Astrocyte of the cerebellum (primary cell): Measurements from ENCODE around the gene RICTOR.
A peak's percentile ranks its signal among the peaks of the same experiment; 100 is the strongest.

Experiments
- DNase-seq: peaks from one replicate; pipeline ENCODE4 v3.0.0-alpha.2; 2011; ENCODE audit warnings: low read depth
- H3K4me3 ChIP-seq: 2 replicates; pipeline ENCODE4 v1.5.1; 2011; ENCODE audit warnings: mild to moderate bottlenecking, low read depth, low read length, moderate library complexity
- in situ Hi-C: cut with HindIII; loops from 2 replicates; pipeline ENCODE4 v1.10.0; 2017; ENCODE audit warnings: low sequenced_read_pairs
- TF ChIP-seq, protein P1 (sequence below): IDR thresholded peaks from 2 replicates; pipeline ENCODE4 v1.5.1; 2012; ENCODE audit warnings: low read length, low read depth, moderate library complexity, mild to moderate bottlenecking; ENCODE audit errors: missing control alignments

Gene RICTOR

GRCh38 chr5:39076101-39076756, 2.0 kb upstream of the RICTOR start:
- TF ChIP-seq, protein P1, sequence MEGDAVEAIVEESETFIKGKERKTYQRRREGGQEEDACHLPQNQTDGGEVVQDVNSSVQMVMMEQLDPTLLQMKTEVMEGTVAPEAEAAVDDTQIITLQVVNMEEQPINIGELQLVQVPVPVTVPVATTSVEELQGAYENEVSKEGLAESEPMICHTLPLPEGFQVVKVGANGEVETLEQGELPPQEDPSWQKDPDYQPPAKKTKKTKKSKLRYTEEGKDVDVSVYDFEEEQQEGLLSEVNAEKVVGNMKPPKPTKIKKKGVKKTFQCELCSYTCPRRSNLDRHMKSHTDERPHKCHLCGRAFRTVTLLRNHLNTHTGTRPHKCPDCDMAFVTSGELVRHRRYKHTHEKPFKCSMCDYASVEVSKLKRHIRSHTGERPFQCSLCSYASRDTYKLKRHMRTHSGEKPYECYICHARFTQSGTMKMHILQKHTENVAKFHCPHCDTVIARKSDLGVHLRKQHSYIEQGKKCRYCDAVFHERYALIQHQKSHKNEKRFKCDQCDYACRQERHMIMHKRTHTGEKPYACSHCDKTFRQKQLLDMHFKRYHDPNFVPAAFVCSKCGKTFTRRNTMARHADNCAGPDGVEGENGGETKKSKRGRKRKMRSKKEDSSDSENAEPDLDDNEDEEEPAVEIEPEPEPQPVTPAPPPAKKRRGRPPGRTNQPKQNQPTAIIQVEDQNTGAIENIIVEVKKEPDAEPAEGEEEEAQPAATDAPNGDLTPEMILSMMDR: no peak
- no peak overlapping the region for H3K4me3 ChIP-seq
- in situ Hi-C loops: no loop called here
- no peak for DNase-seq

DNA sequence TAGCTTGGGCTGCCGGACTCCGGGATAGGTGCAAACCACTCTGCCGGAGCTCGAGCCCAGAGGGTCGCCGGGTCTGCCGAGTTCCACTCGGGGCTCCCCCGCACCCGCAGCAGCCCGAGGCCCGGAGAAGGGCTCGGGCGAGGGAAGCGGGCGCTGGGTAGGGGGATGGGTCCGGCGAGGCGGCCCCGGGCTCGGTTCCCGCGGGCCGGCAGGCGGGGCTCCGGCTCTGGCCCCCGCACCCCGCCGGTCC, 507 bp downstream of the RICTOR start:
- DNase-seq: no peak
- peak overlapping the region; percentile 88 for H3K4me3 ChIP-seq
- in situ Hi-C loops: no loop called here
- TF ChIP-seq, protein P1: no peak

- in situ Hi-C loops: no loop called here
- H3K4me3 ChIP-seq: peak overlapping the region; percentile 88
- peak; percentile 11 for DNase-seq
- TF ChIP-seq, protein P1: no peak
These were observed 1.1 kb downstream of the RICTOR start for GRCh38 chr5:39072925-39073766.

DNA sequence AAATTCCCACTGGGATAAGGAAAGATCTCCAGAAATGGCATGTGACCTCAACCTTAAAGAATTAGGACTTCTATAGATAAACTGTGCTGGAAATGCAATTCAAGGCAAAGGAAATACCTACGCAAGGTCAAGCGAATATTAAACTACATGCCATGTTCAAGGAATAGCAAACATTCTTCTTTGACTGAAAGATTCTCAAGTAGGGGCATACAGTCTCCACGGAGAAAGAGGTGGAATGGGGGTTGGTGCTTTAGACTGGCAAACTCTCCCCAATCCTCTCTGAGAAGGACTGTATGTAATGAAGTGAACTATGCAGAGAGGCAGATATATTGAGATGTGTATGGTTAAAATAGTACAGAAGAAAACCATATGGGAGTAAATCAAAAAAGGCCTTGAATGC, 6.1 kb downstream of the RICTOR start:
- TF ChIP-seq, protein P1: no peak
- no peak overlapping the region for H3K4me3 ChIP-seq
- DNase-seq: no peak
- in situ Hi-C loops: no loop called here

GRCh38 chr5:39064450-39064849, 9.7 kb downstream of the RICTOR start:
- H3K4me3 ChIP-seq: no peak overlapping the region
- no peak for DNase-seq
- in situ Hi-C loops: no loop called here
- TF ChIP-seq, protein P1: no peak

DNA sequence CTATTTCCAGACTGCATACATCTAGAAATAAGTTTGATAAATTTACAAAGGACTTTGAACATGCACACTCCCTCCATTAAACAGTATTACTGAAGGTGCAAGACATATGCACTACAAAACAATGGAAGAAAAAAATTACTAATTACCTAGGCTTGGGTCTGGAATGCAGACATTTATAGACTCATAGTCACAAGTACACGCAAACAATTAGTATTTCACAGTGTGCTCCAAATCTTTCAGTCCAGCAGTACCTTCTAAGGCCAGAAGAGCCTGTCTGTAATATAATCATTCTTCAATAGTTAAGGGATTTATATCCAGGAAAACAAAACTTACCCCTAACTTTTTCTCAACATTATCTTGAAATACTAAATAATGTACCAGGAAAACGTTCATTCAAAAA, 11.2 kb downstream of the RICTOR start:
- TF ChIP-seq, protein P1: no peak
- in situ Hi-C loops: no loop called here
- no peak overlapping the region for H3K4me3 ChIP-seq
- no peak for DNase-seq
